K562 (cell line): ENCODE results near the gene EML1.

ENCODE experiments used
- CBX5 ChIP-seq: IDR thresholded peaks from 2 replicates; pipeline ENCODE4 v1.6.1; 2014; ENCODE audit warnings: low read depth, borderline replicate concordance
- IRF2 ChIP-seq: sonication (generic); formaldehyde crosslinking; IDR thresholded peaks from 2 replicates; pipeline ENCODE4 v1.8.1; 2022; ENCODE audit warnings: mild to moderate bottlenecking, missing genetic modification reagents
- NFE2L1 ChIP-seq: fragments of 450-650 bp; IDR thresholded peaks from 2 replicates; pipeline ENCODE4 v1.6.1; 2016; ENCODE audit warnings: missing genetic modification characterization, low read depth, mild to moderate bottlenecking, missing compliant biosample characterization, moderate library complexity, borderline replicate concordance
- RBM14 ChIP-seq: fragments of 200-400 bp; formaldehyde crosslinking; IDR thresholded peaks from 2 replicates; pipeline ENCODE4 v1.6.1; 2018; ENCODE audit warnings: low read depth, mild to moderate bottlenecking, low read length, moderate library complexity, borderline replicate concordance; ENCODE audit not compliant: insufficient read depth
- SP2 ChIP-seq: IDR thresholded peaks from 2 replicates; pipeline ENCODE4 v1.6.1; 2011; ENCODE audit warnings: mild to moderate bottlenecking, low read depth, low read length, moderate library complexity; ENCODE audit not compliant: poor library complexity, severe bottlenecking; ENCODE audit errors: extremely low read depth
- TRIM28 ChIP-seq: fragments of 450-650 bp; IDR thresholded peaks from 2 replicates; pipeline ENCODE4 v1.6.1; 2017
- ZBED1 ChIP-seq: IDR thresholded peaks from 2 replicates; pipeline ENCODE4 v1.6.1; 2014
- TF ChIP-seq, protein P1 (sequence below), 2 experiments: fragments of 450-650 bp in 1 of 2; IDR thresholded peaks; 2 replicates each; pipeline ENCODE4 v1.6.1; 2011 to 2017; ENCODE audit warnings: low read depth in 2 of 2, antibody characterized with exemption in 1 of 2, borderline replicate concordance in 1 of 2, low read length in 1 of 2, mild to moderate bottlenecking in 1 of 2, mixed read lengths in 1 of 2; ENCODE audit not compliant: control insufficient read depth in 1 of 2
- TF ChIP-seq, protein P2 (sequence below), 3 experiments: IDR thresholded peaks in 2 of 3; conservative IDR thresholded peaks in 1 of 3; 2 replicates each; pipeline ENCODE4 v1.5.1; 2011 to 2012; ENCODE audit warnings: low read length in 3 of 3, mild to moderate bottlenecking in 3 of 3, control low read depth in 2 of 3, improper control_type of control experiment in 1 of 3, inconsistent platforms in 1 of 3, low read depth in 1 of 3, mixed read lengths in 1 of 3, moderate library complexity in 1 of 3; ENCODE audit not compliant: insufficient read depth in 2 of 3

DNA sequence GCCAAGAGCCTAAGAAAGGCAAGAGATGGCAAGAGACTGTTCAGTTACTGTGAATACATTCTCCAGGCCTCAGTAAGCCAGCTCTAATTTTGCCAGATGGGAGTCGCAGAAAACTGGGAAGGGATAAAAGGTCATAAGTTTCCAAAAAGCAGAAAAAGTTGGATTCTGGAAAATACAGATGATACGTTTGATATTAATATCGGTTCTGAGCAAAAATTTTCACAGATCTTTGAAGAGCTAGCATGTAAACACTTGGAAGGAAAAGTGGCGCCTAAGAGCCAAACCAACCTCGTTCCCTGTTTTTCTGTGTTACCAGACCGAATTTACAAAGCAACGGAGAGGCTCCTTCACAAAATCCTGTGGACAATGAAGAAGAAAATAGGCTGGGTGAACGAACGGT is 7.8 kb upstream of the EML1 start:
- no peak for TF ChIP-seq IRF2 (CRISPR knock-in tag)
- TF ChIP-seq, protein P1, sequence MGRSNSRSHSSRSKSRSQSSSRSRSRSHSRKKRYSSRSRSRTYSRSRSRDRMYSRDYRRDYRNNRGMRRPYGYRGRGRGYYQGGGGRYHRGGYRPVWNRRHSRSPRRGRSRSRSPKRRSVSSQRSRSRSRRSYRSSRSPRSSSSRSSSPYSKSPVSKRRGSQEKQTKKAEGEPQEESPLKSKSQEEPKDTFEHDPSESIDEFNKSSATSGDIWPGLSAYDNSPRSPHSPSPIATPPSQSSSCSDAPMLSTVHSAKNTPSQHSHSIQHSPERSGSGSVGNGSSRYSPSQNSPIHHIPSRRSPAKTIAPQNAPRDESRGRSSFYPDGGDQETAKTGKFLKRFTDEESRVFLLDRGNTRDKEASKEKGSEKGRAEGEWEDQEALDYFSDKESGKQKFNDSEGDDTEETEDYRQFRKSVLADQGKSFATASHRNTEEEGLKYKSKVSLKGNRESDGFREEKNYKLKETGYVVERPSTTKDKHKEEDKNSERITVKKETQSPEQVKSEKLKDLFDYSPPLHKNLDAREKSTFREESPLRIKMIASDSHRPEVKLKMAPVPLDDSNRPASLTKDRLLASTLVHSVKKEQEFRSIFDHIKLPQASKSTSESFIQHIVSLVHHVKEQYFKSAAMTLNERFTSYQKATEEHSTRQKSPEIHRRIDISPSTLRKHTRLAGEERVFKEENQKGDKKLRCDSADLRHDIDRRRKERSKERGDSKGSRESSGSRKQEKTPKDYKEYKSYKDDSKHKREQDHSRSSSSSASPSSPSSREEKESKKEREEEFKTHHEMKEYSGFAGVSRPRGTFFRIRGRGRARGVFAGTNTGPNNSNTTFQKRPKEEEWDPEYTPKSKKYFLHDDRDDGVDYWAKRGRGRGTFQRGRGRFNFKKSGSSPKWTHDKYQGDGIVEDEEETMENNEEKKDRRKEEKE (IDR thresholded peaks at IDR 0.05; ENCODE audit: borderline replicate concordance in 1 of 2, control insufficient read depth in 1 of 2, low read depth in 2 of 2, low read length in 1 of 2): no peak
- TF ChIP-seq RBM14: no peak
- TF ChIP-seq TRIM28: no peak
- TF ChIP-seq, protein P2, sequence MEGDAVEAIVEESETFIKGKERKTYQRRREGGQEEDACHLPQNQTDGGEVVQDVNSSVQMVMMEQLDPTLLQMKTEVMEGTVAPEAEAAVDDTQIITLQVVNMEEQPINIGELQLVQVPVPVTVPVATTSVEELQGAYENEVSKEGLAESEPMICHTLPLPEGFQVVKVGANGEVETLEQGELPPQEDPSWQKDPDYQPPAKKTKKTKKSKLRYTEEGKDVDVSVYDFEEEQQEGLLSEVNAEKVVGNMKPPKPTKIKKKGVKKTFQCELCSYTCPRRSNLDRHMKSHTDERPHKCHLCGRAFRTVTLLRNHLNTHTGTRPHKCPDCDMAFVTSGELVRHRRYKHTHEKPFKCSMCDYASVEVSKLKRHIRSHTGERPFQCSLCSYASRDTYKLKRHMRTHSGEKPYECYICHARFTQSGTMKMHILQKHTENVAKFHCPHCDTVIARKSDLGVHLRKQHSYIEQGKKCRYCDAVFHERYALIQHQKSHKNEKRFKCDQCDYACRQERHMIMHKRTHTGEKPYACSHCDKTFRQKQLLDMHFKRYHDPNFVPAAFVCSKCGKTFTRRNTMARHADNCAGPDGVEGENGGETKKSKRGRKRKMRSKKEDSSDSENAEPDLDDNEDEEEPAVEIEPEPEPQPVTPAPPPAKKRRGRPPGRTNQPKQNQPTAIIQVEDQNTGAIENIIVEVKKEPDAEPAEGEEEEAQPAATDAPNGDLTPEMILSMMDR (IDR thresholded peaks at IDR 0.05 in 2 of 3, conservative IDR thresholded peaks at IDR 0.05 in 1 of 3; ENCODE audit: insufficient read depth in 2 of 3, low read depth in 1 of 3, low read length in 3 of 3): no peak
- TF ChIP-seq ZBED1: no peak
- TF ChIP-seq NFE2L1 (tag): no peak
- TF ChIP-seq CBX5: no peak
- TF ChIP-seq SP2: no peak
